ENCODE measurements around the gene MDGA2. TPM values are rescaled to one million over a fixed set of nuclear protein-coding genes. Genes with fewer than 3 reads are reported as not detected.

MDGA2 gene
- total and polyA plus RNA-seq, 9 of the 15 experiments (the other 6 are each of a cell fraction or from before 2014, with no cell fraction given) = 0.01 to 0.18 (median 0.03) TPM; not detected in 5

- Histone ChIP-seq H3K4me3 (no peak overlapping the region), H3K4me1 (replicated peaks in 1 of 2; ENCODE audit: control insufficient read depth in 2 of 2, insufficient read depth in 2 of 2, low read length in 2 of 2) (no peaks in the 10 kb centered on the region), H3K9me3 (replicated peaks; ENCODE audit: control insufficient read depth, insufficient read depth, low read depth, low read length) (no peaks in the 10 kb centered on the region), H3K27ac (ENCODE audit: extremely low read depth, low read depth, low read length) (no peak overlapping the region), H3K79me2 (ENCODE audit: control insufficient read depth, insufficient read depth, low read length) (no peaks in the 10 kb centered on the region), H3K9me1 (ENCODE audit: control insufficient read depth, insufficient read depth, low read length) (no peaks in the 10 kb centered on the region), H4K20me1 (replicated peaks; ENCODE audit: control insufficient read depth, insufficient read depth, low read length) (no peaks in the 10 kb centered on the region), H3K36me3 (ENCODE audit: control insufficient read depth, insufficient read depth, low read length) (no peaks in the 10 kb centered on the region), H2AFZ (ENCODE audit: low read depth, low read length) (no peak overlapping the region), H3K9ac (ENCODE audit: insufficient read depth in 1 of 2, low read depth in 2 of 2, low read length in 2 of 2) (no peak overlapping the region), H3K27me3 (ENCODE audit: control insufficient read depth in 2 of 2, insufficient read depth in 2 of 2, low read length in 2 of 2) (no peaks in the 10 kb centered on the region), H3K4me2 (ENCODE audit: insufficient read depth, low read length) (no peak overlapping the region)
- in situ Hi-C loops (cut with MboI) = no loop called here
- BruUV-seq (replicated peaks) = no TSS peak
- ATAC-seq = no peak
- FAIRE-seq = no peak
- no peak for TF ChIP-seq ZNF589 (CRISPR knock-in tag; IDR thresholded peaks at IDR 0.05; ENCODE audit: low read depth)
- no peak for DNase-seq (ENCODE audit: extremely low read depth in 1 of 4, low spot score in 3 of 4)
- WGBS (ENCODE audit: insufficient coverage, low coverage, missing lambda C conversion rate) = 2% methylated on average over 3 of the region's 5 CpGs
- ChIA-PET CTCF (ENCODE audit: low intra/inter-chr PET ratio) (no interaction called here), POLR2A (no interaction called here)
- intact Hi-C loops (cut with micrococcal nuclease) = no loop called here
These were observed 24.1 kb downstream of the MDGA2 start for GRCh38 chr14:47651337-47651736.

- H3K36me3 ChIP-seq (ENCODE audit: control insufficient read depth, insufficient read depth, low read length) = no peaks in the 10 kb centered on the region
These were observed 37.7 kb downstream of the MDGA2 start for GRCh38 chr14:47637753-47638152.

More at GRCh38 chr14:47637753-47638152, 37.7 kb downstream of the MDGA2 start:
- WGBS (ENCODE audit: insufficient coverage, low coverage, missing lambda C conversion rate) = 0% methylated on average over 3 of the region's 3 CpGs
- H3K9ac ChIP-seq (ENCODE audit: insufficient read depth in 1 of 2, low read depth in 2 of 2, low read length in 2 of 2) = no peak overlapping the region
- H3K4me3 ChIP-seq = no peak overlapping the region
- no TSS peak for BruUV-seq (replicated peaks)
- no peak for DNase-seq (ENCODE audit: extremely low read depth in 1 of 4, low spot score in 3 of 4)
- H3K27ac ChIP-seq (ENCODE audit: extremely low read depth, low read depth, low read length) = no peak overlapping the region
- no peak for ATAC-seq
- in situ Hi-C loops (cut with MboI) = no loop called here
- no peaks in the 10 kb centered on the region for H3K79me2 ChIP-seq (ENCODE audit: control insufficient read depth, insufficient read depth, low read length)
- intact Hi-C loops (cut with micrococcal nuclease) = no loop called here
- H3K4me2 ChIP-seq (ENCODE audit: insufficient read depth, low read length) = no peak overlapping the region
- H3K9me1 ChIP-seq (ENCODE audit: control insufficient read depth, insufficient read depth, low read length) = no peaks in the 10 kb centered on the region
- FAIRE-seq = no peak
- POLR2A ChIA-PET = no interaction called here
- H3K27me3 ChIP-seq (ENCODE audit: control insufficient read depth in 2 of 2, insufficient read depth in 2 of 2, low read length in 2 of 2) = no peaks in the 10 kb centered on the region
- TF ChIP-seq PYGO2 (tag; IDR thresholded peaks at IDR 0.05) = no peak
- H2AFZ ChIP-seq (ENCODE audit: low read depth, low read length) = no peak overlapping the region
- CTCF ChIA-PET (ENCODE audit: low intra/inter-chr PET ratio) = no interaction called here
- no peaks in the 10 kb centered on the region for H3K9me3 ChIP-seq (replicated peaks; ENCODE audit: control insufficient read depth, insufficient read depth, low read depth, low read length)
- H4K20me1 ChIP-seq (replicated peaks; ENCODE audit: control insufficient read depth, insufficient read depth, low read length) = no peaks in the 10 kb centered on the region
- H3K4me1 ChIP-seq (replicated peaks in 1 of 2; ENCODE audit: control insufficient read depth in 2 of 2, insufficient read depth in 2 of 2, low read length in 2 of 2) = no peaks in the 10 kb centered on the region

All from K562 (cell line).